VCaP (cell line): ENCODE measurements around the gene ZIC2.

Experiments used
- H3K27ac ChIP-seq: fragments of 450-650 bp; 2 replicates; pipeline ENCODE4 v1.5.1; 2017
- CTCF ChIP-seq: fragments of 450-650 bp; conservative IDR thresholded peaks from 2 replicates; pipeline ENCODE4 v1.5.1; 2017; ENCODE audit warnings: mild to moderate bottlenecking, moderate library complexity

ZIC2 gene

GRCh38 chr13:99973163-99973807, 8.3 kb upstream of the ZIC2 start:
- no peak overlapping the region for H3K27ac ChIP-seq
- no peak for TF ChIP-seq CTCF

GRCh38 chr13:99973808-99974185, 7.8 kb upstream of the ZIC2 start:
- H3K27ac ChIP-seq, result no peak overlapping the region
- TF ChIP-seq CTCF, result no peak

GRCh38 chr13:99974296-99974938, 7.2 kb upstream of the ZIC2 start:
- no peak for TF ChIP-seq CTCF
- H3K27ac ChIP-seq, result no peak overlapping the region

GRCh38 chr13:99974939-99975561, 6.5 kb upstream of the ZIC2 start:
- no peak overlapping the region for H3K27ac ChIP-seq
- no peak for TF ChIP-seq CTCF

- H3K27ac ChIP-seq, result no peak overlapping the region
- no peak for TF ChIP-seq CTCF
These were observed 6.0 kb upstream of the ZIC2 start for GRCh38 chr13:99975626-99976025.

- TF ChIP-seq CTCF, result no peak
- H3K27ac ChIP-seq, result no peak overlapping the region
These were observed 5.0 kb upstream of the ZIC2 start for GRCh38 chr13:99976575-99976974.

GRCh38 chr13:99977334-99977911, 4.2 kb upstream of the ZIC2 start:
- no peak overlapping the region for H3K27ac ChIP-seq
- no peak for TF ChIP-seq CTCF
